Glomerular visceral epithelial cell (primary cell): ENCODE results near the gene KCNK6.
"Not testable (repeated sequence)": the region's sequence is repeated elsewhere in the genome, so short reads cannot be mapped to it uniquely, and the experiment has no call there.

Experiments
- DNase-seq: peaks from one replicate; pipeline ENCODE4 v3.0.0-alpha.2; 2016; ENCODE audit errors: extremely low spot score

KCNK6 gene

GRCh38 chr19:38362076-38362945, 42.7 kb downstream of the KCNK6 start:
- DNase-seq = peak; percentile 79

- not testable (repeated sequence) for DNase-seq
Measured at GRCh38 chr19:38362946-38363688, 43.5 kb downstream of the KCNK6 start.

- DNase-seq = no peak
Measured at GRCh38 chr19:38367041-38367440, 47.4 kb downstream of the KCNK6 start.

- no peak for DNase-seq
Measured at GRCh38 chr19:38369584-38369983, 49.9 kb downstream of the KCNK6 start.

GRCh38 chr19:38370299-38370698, 50.7 kb downstream of the KCNK6 start:
- no peak for DNase-seq

GRCh38 chr19:38371081-38371480, 51.4 kb downstream of the KCNK6 start:
- DNase-seq = no peak

- DNase-seq = no peak
Measured at GRCh38 chr19:38373907-38374331, 54.3 kb downstream of the KCNK6 start.

- DNase-seq = peak; percentile 99
Measured at GRCh38 chr19:38374332-38375097, 54.9 kb downstream of the KCNK6 start, which contains the start of gene PSMD8. TSS of gene PSMD8 (plus strand) at chr19:38374571. CDS start at chr19:38374602, 31 bp downstream.

GRCh38 chr19:38375098-38375493, 55.5 kb downstream of the KCNK6 start:
- DNase-seq = no peak

- DNase-seq = peak; percentile 34
Measured at GRCh38 chr19:38375748-38376147, 56.1 kb downstream of the KCNK6 start.

- DNase-seq = no peak
Measured at GRCh38 chr19:38376576-38376975, 56.9 kb downstream of the KCNK6 start.

- no peak for DNase-seq
Measured at GRCh38 chr19:38377052-38377451, 57.4 kb downstream of the KCNK6 start.

GRCh38 chr19:38378866-38379265, 59.2 kb downstream of the KCNK6 start:
- no peak for DNase-seq

GRCh38 chr19:38381138-38381537, 61.5 kb downstream of the KCNK6 start:
- no peak for DNase-seq
